CD4-positive, alpha-beta T cell treated with Interferon alpha-2 for 1 hour (primary cell): ENCODE data around the gene HS3ST6.
"Not testable (repeated sequence)": the region's sequence is repeated elsewhere in the genome, so short reads cannot be mapped to it uniquely, and the experiment has no call there.

Experiments used
- DNase-seq, 2 donors: peaks; one replicate each; pipeline ENCODE4 v3.0.0-alpha.2; 2020 to 2022

HS3ST6 gene

DNA sequence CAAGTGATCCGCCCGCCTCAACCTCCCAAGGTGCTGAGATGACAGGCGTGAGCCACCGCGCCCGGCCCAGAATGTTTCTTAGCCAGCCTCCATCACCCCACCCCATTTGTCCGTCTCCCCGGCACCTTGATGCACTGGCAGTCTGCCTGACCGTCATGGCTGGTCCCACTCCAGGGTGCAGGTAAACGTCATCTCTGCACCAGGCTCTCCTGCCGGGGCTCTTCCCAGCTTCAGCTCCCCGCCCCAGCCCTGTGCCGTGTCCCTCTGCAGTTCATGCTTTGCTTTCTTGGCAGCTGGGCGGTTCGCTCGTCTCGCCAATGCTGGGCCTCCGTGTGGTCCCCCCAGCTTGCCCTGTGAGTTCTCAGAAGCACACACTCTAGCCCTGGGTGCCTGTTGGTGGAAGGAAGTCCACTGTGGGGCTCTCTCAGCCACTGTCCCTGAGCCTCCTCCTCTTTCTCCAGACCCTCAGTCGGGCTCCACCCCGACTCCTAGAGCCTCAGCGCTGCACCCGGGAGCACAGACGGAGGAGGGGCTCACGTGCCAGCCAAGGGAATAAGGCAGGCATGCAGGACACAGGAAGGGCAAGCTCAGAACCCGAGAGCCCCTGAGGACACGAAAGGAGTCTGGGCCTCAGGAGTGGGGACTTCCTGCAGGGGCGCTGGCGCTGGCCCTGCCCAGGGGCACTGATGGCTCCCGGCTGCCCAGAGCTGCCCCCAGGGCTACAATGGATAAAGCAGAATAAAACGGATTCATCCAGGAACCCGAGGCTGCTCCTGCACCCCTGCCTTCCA is 12.0 kb downstream of the HS3ST6 start:
- DNase-seq = no peak

DNA sequence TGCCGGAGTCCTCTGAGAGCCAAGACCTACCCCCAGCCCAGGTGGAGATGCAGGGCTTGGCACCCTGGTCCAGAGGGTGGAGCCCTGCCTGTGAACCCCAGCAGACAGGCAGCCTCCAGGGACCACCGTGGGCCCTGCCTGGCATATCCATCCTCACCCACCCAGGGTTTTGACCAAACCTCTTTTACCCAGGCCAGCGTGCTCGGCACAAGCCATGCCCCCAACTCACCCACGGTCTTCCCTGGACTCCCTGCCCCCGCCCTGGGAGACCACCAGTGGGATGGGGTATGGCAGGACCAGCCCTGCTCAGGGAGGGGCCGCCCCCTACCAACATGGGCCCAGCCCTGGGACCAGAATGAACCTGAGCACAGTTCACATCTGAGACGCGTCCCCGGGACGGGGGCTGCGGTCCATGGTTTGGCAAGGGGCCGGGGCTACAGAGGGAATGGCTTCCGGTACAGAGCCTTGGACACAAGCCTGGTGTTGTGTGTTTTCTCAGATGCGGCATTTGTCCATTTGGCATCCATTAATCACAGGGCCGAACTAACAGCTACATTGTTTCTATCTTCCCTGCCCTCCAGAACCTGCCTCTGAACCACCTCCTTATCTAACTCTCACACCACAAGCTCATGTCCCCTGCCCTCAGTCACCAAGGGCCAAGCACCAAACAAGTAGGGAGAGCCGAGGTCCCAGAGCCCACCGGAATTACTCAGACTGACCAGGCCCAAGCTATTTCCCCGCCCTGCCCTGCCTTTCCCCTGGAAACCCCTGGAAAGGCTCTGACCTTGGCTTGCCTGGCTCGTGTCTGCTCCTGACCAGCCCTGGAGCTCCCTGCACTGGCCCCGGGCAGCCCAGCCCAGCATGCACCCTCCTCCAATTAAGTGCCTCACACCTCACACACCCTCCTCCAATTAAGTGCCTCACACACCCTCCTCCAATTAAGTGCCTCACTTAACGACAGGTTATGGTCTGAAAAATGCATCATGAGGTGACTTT is 14.1 kb downstream of the HS3ST6 start:
- no peak for DNase-seq

DNA sequence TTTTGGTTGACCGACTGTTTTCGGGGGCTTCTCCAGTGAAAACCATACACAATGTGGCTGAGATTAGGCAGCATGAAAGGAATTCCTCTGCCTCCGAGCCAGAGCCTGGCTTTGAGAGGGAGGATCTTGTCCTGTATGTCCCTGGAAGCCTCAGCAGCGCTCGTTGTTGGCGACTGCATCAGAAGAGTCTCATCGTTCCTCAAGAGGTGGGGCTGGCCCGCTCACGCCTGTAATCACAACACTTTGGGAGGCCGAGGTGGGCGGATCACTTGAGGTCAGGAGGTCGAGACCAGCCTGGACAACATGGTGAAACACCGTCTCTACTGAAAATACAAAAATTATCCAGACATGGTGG is 15.0 kb downstream of the HS3ST6 start:
- DNase-seq = no peak

DNA sequence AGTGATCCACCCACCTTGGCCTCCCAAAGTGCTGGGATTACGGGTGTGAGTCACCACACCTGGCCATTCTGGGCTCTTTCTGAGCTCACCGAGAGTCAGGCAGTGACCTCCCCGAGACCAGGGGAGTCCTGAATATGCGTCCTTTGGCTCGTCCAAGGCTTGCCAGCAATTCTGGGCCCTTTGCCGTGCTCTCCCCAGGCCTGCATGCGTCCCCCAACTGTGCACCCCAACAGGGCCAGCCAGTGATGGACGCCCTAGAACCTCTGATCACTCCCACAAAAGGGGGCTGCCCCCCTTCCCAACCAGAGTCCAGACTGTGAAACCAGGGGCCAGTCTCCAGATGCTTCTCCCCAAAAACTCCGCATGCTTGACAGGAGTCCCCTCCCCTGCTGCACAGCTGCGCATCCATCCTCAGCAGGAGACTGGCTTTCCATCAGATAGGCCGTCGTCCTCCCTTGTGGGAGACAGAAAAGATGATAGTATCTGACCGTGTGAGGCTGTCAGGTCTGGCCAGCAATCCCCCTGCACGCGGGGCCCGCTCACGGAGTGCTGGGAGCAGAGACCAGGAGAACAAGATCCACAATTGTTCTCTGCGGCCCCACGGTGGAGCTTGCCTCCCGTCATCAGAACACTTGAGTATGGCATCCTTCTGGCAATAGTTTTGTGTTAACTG is 15.5 kb downstream of the HS3ST6 start:
- no peak for DNase-seq

DNA sequence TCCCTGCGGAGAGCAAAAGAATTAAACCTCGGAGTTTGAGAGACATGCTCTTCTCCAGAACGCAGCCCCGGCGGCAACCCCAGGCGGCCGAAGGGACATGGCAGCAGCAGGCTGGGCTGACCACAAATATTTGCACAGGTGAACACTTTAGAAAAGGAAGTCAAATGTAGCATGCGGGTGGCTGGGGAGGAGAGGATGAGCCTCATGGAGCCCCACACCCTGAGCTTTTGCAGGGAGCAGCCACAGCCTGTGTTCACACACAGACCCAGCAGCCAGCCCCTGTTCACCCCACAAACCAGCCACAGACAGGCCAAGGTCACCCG is 17.8 kb downstream of the HS3ST6 start:
- DNase-seq = no peak

DNA sequence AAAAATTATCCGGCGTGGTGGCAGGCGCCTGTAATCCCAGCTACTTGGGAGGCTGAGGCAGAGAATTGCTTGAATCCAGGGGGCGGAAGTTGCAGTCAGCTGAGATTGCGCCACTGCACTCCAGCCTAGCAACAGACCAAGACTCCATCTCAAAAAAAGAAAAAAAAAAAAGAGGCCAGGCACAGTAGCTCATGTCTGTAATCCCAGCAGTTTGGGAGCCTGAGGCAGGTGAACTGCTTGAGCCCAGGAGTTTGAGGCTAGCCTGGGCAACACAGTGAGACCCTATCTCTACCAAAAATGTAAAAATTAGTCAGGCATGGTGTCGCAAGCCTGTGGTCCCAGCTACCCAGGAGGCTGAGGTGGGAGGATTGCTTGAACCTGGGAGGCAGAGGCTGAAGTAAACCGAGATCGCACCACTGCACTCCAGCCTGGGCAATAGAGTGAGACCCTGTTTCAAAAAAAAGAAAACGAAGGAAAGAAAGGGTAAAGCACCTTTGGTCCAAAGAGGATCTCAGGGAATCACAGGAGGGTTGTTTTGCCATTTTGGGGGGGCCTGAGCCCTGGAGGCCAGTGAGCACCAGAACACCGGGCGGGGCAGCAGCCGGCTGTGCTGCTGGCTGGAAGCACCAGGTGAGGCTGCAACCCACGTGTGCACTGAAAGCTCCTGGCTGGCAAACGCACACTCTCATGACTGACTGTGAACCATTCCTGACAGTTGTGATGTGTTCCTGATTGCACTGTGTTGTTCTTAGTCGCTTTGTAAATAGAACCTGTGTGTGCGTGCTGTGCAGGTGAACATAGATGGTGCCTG is 18.4 kb downstream of the HS3ST6 start:
- no peak for DNase-seq

DNA sequence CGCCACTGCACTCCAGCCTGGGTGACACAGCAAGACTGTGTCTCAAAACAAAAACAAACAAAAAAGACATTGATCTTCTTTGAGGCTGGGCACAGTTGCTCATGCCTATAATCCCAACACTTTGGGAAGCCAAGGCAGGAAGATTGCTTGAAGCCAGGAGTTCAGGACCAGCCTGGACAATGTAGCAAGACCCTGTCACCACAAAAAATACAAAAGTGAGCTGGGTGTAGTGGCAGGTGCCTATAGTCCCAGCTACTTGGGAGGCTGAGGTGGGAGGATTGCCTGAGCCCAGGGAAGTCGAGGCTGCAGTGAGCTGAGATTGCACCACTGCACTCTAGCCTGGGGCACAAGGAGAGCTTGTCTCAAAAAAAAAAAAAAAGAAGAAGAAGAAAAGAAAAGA is 20.5 kb downstream of the HS3ST6 start:
- not testable (repeated sequence) for DNase-seq

DNA sequence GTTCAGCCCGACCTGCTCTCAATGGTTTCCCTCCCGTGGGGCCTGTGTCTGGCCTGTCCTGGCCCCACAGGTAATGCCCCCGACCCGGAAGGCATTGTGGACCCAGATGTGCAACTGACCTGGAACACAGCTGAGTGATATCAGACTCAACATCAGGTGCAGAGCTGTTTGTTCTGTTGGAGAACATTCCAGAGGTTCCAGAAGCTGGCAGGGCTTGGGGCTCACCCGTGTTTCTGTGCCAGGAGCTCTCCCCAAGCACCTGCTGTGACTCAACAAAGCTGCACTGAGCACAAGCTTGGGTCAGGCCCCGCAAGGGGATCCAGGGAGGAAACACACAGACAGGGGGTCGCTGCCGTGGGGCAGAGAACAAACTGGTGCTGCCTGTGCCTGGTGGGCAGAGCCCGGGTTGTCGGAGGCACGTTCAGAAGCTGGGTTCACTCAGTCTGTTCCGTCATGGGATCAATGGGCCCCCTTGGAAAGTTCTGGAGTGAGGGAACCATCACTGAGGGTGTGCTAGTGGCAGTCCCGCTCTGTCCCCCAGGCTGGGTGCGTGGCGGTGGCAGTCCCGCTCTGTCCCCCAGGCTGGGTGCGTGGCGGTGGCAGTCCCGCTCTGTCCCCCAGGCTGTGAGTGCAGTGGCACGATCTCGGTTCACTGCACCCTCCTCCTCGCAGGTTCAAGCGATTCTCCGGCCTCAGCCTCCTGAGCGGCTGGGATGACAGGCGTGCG is 22.1 kb downstream of the HS3ST6 start:
- no peak for DNase-seq

DNA sequence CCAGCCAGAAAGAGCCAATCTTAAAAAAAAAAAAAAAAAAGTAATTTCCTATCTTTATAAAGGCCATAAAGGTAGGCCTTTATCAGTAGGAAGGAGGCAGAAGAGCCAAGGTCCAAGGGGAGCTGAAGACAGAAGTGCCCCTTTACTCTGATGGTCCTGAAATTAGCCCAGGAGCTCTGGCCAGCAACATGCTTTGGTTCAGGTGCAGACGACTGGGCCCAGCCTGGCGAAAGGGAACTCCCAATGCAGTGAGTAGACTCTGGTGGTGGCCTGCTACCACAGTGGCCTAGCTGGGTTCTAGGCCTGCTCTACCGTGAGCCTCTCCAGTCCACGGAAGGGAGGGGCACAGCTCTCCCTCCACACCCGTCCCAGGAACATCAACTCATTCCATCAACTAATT is 23.1 kb downstream of the HS3ST6 start:
- no peak for DNase-seq

DNA sequence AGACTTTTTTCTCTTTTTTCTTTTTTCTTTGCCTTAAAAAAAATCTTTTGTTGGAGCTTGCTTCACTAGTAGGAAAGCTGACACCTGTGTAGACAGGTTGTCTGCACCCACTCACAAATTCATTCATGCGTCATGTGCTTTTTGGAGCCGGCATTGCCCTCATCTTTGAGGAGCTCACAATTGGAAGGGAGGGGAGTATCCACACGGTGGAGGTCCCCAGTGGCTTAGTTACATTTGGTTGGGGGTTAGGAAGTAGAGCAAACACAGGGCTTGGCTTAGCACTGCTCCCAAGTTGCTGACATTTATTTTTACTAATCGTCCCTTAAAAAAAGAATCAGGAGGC is 27.5 kb downstream of the HS3ST6 start:
- no peak for DNase-seq

DNA sequence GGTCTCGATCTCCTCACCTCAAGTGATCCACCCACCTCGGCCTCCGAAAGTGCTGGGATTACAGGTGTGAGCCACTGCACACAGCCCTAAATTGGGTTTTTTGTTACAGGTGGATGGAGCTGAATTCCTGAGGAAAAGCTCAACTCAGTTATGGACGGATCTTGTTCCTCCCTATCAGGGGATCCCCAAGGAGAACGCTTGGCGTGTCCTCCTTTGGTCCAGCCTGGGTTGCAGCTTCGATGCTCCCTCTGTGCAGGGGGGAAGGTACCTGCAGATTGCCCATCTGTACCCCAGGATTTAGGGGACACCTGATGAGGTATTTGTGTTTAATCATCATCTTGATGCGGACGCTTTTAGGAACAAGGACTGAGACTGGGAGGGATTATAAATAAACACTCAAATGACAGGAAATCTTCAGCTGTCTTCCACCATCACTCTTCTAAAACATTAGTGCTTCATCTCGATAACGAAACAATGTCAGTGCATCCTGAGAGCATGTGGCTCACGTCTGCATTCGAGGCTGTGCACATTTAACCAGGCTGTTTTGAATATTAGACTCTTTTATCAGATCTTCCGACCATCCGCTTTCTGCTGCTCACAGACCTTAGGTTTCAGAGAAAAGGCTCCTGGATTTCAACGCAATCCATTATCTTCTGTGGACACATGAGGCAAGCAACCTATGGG is 28.0 kb downstream of the HS3ST6 start:
- no peak for DNase-seq

DNA sequence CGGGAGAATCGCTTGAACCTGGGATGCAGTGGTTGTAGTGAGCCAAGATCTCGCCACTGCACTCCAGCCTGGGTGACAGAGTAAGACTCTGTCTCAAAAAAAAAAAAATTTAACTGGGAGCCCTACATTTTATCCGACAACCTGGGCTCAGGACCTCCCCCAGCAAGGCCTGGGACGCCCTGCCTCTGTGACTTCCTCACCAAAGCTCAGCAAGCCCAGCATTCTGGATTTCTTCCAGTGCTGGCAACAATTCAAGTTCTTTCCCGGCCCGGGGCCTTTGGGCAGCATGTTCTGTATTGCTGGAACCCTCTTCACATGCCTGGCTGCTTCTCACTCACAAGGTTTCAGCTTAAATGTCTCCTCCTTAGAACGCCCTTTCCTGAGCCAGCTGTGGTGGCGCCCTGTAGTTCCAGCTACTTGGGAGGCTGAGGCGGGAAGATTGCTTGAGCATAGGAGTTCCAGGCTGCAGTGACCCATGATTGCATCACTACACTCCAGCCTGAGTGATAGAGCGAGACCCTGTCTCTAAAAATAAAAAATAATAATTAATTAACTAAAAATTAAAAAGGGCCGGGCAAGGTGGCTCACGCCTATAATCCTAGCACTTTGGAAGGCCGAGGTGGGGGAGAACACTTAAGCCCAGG is 30.4 kb downstream of the HS3ST6 start:
- DNase-seq = no peak

DNA sequence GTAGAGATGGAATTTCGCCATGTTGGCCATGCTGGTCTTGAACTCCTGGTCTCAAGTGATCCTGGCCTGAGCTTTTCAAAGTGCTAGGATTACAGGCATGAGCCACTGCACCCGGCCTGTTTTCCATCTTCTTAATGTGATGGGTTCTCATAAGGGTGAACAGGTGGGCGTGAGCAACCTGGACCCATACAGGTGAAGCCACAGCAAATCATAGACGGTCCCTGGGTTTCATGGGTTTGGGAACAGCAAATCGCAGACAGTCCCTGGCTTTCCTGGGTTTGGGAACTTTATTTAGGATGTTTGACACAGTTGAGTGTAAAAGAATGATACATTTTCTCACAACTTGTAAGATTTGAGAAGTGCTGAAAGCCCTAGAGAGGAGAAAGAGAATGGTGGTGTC is 33.3 kb downstream of the HS3ST6 start:
- no peak for DNase-seq

DNA sequence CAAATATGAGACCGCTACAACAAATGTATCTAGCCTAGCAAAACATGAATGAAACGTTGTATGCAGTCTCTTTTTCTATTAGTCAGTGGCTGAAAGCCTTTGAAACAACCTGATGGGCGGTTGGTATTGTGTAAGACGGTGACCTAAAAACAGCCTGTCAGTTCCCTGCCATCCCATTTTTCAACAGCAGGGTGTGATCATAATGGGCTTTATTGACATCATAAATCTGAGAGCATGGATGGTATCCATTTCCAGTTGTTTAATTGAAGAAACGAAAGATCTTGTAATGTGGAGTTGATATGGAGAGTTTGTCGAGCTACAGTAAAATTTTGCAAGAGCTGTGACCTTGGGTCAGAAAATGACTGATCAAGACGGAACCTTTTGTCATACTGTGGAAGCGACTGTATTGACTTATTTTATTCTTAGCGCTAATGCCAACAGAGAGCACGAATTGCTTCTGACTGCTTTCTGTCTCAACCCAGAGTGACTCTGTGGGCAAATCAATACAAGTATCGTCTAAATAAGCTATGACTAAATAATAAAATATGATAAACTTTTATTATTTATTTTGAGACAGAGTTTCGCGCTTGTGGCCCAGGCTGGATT is 34.0 kb downstream of the HS3ST6 start:
- peak in 1 of 2 donors; percentile 2 for DNase-seq

DNA sequence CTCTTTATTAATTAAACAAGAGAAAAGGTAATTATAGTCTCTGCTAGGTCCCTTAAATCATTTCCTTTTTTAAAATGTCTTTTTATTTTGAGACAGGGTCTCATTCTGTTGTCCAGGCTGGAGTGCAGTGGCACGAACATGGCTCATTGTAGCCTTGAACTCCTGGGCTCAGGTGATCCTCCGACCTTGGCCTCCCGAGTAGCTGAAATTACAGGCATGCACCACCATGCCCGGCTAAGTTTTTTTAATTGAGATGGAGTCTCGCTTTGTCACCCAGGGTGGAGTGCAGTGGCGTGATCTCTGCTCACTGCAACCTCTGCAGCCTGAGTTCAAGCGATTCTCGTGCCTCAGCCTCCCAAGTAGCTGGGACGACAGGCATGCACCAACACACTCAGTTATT is 37.0 kb downstream of the HS3ST6 start:
- DNase-seq = not testable (repeated sequence)

DNA sequence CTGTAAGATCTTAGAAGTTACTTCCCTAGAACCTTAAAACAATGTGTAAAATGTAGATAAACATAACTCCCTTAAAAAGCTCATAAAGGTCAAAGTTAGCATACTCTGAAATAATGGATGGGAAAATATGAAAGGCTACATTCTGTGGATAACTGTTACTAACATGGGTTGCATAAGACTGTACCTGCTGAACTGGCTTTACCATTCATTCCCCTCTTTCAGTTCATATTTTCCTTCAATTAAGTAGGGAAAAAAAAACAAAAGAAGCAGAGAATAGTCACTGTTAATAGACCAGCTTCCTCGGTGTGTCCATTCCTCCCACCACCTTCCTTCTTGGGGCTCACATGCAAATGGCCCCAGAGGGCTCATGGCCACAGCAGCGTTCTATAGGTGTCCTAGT is 38.7 kb downstream of the HS3ST6 start:
- no peak for DNase-seq

DNA sequence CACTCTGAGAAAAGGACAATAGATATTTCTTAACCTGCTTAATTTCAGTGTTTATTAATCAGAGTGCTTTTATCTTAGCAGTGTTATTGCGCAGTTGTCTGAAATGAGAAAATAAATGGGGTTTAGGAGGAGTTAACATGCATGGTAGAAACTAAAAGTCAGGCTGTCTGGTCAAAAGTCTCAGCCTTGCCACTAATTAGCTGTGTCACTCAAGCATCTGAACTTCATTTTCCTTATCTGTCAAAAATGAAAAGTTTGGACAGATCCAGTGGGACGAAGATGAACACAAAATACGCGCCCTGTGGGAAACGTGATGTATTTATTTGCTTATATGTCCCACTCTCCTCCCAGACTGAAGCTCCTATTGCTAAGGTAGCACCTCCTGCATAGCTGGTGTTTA is 40.0 kb downstream of the HS3ST6 start:
- no peak for DNase-seq

DNA sequence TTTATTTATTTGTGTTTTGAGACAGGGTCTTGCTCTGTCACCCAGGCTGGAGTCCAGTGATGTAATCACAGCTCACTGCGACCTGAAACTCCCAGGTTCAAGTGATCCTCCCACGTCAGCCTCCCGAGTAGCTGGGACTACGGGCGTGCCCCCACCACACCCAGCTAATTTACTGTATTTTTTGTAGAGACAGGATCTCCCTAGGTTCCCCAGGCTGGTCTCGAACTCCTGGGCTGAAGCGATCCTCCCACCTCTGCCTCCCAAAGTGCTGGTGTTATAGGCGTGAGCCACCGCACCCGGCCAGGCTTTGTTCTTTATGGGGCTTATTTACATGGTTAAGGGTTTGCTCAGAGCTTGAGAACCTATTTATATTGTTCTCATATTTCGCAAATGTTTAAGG is 40.4 kb downstream of the HS3ST6 start:
- DNase-seq = no peak

DNA sequence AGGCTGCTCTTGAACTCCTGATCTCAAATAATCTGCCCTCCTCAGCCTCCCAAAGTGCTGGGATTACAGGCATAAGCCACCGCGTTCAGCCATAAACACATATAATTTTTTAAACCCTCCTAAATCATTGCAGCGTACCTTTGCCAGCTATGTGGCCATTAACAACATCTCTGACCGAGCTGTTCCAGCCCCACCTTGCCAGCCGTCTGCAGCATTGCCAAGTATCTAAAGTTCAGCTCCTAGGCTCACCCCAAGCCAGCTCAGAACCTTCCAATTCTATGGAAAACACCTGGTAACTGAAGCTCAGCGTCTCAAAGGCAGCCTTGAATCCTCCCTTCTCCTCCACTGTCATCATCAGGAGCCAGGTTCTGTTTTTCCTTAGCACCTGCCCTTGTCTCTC is 41.1 kb downstream of the HS3ST6 start:
- DNase-seq = no peak

DNA sequence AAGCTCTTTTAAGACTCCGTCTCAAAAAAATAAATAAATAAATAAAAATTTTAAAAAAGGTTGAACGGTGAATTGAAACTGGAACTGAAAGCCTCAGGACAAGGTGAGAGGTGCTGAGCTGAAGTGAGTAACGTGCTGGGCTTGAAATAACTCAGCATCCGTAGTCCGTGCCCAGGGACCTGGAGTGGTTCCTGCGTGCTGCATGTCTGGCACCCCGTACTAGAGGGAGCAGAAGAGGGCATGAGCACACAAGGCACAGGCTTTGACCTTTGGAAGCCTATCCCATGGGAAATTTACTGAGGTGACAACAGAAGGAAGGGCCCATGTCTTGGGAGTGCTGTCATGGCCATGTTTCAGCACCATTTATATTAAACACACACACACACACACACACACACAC is 41.7 kb downstream of the HS3ST6 start:
- DNase-seq = no peak

DNA sequence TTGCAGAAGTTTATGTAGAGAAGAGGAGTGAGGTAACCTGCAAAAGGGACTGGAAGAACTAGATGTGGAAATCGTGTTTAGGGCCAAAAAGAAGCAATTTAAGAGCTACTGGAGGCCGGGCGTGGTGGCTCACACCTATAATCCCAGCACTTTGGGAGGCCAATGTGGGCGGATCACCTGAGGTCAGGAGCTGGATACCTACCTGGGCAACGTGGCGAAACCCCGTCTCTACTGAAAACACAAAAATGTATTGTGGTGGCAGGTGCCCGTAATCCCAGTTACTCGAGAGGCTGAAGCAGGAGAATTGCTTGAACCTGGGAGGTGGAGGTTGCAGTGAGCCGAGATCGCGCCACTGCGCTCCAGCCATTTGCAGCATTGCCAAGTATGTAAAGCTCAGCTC is 42.1 kb downstream of the HS3ST6 start:
- DNase-seq = not testable (repeated sequence)
